Body of pancreas (tissue), 4 donors: ENCODE results near the gene FAM170B. TPM values are rescaled to one million over a fixed set of nuclear protein-coding genes. Genes with fewer than 3 reads are reported as not detected.

ENCODE experiments used
- ATAC-seq: fragments of 150-250 bp; one replicate; pipeline ENCODE4 v1.9.1; 2016
- DNase-seq, 4 donors: peaks; one replicate each; pipeline ENCODE4 v3.0.0-alpha.2; 2019
- H3K27ac ChIP-seq, 4 donors: fragments of 200-600 bp; sonication (generic); 1 replicate in 3 of 4; 2 replicates in 1 of 4; pipeline versions ENCODE4 v1.5.1 to v1.6.1; 2016 to 2019; ENCODE audit warnings: mild to moderate bottlenecking in 1 of 4, mixed read lengths in 1 of 4, moderate library complexity in 1 of 4
- H3K27me3 ChIP-seq, 2 donors: fragments of 200-600 bp; sonication (generic); one replicate each; pipeline ENCODE4 v1.6.0; 2016; ENCODE audit warnings: mild to moderate bottlenecking in 1 of 2
- H3K36me3 ChIP-seq, 2 donors: fragments of 200-600 bp; sonication (generic); replicated peaks in 1 of 2; 2 replicates each; pipeline ENCODE4 v1.5.1; 2016; ENCODE audit warnings: low read depth in 2 of 2; ENCODE audit not compliant: insufficient read depth in 1 of 2
- H3K4me1 ChIP-seq: fragments of 200-600 bp; sonication (generic); one replicate; pipeline ENCODE4 v1.6.0; 2016
- H3K4me3 ChIP-seq, 2 donors: fragments of 200-600 bp; sonication (generic); 1 replicate in 1 of 2; 2 replicates in 1 of 2; pipeline ENCODE4 v1.5.1; 2016 to 2019
- H3K9me3 ChIP-seq, 3 donors: fragments of 200-600 bp; sonication (generic); 1 replicate in 2 of 3; 2 replicates in 1 of 3; pipeline ENCODE4 v1.5.1; 2016
- POLR2A ChIP-seq, 3 donors: fragments of 450-650 bp; IDR thresholded peaks; one replicate each; pipeline ENCODE4 v1.6.1; 2016; ENCODE audit warnings: antibody characterized with exemption in 3 of 3, mild to moderate bottlenecking in 2 of 3
- WGBS, 2 donors: methylation state at CpG; one replicate each; pipeline ENCODE4 v1.1.5; 2017; 5-methylcytosine and 5-hydroxymethylcytosine counted together
- intact Hi-C: fragments of 100-400 bp; cut with DNase I; formaldehyde crosslinking; loops from one replicate; pipeline ENCODE4 v1.15.1; 2023
- total RNA-seq, 2 donors: library from RNA; depleted of rRNA; stranded (reverse); fragments of >200 nt; gene quantifications; one replicate each; pipeline ENCODE4 v1.1.0, GENCODE V29; 2016
- TF ChIP-seq, protein P1 (sequence below), 7 experiments: fragments of 450-650 bp in 4 of 7; fragments of 200-600 bp in 3 of 7; sonication (generic) in 3 of 7; IDR thresholded peaks; one replicate each; pipeline ENCODE4 v1.5.1; 2016 to 2019; ENCODE audit warnings: antibody characterized with exemption in 7 of 7

FAM170B gene
- total RNA-seq, 2 donors from 2014 or later, result not detected

DNA sequence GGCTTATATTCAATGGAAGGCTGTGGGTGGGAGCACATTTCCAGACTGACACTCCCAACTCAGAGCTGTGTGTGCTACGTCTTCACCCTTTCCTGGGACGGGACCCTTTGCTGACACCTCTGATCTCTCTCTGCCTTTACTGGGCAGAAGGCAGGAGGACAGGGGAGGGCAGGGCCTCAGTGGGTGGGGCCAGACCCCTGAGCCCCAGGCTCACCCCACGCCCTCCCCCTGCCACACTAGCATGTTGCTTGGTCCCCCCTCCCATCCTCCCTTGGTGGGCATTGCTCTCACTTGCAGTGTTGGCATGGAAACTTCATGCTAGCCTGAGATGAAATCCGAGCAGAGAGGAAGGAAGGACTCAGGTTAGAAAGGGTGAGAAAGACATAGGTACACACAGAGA is 36.0 kb upstream of the FAM170B start:
- H3K4me3 ChIP-seq, result no peak overlapping the region
- no peaks in the 10 kb centered on the region for H3K36me3 ChIP-seq
- DNase-seq, result no peak
- intact Hi-C loops, result no loop called here
- H3K9me3 ChIP-seq, result no peaks in the 10 kb centered on the region
- TF ChIP-seq POLR2A (IDR thresholded peaks at IDR 0.05), result no peak
- TF ChIP-seq, protein P1, sequence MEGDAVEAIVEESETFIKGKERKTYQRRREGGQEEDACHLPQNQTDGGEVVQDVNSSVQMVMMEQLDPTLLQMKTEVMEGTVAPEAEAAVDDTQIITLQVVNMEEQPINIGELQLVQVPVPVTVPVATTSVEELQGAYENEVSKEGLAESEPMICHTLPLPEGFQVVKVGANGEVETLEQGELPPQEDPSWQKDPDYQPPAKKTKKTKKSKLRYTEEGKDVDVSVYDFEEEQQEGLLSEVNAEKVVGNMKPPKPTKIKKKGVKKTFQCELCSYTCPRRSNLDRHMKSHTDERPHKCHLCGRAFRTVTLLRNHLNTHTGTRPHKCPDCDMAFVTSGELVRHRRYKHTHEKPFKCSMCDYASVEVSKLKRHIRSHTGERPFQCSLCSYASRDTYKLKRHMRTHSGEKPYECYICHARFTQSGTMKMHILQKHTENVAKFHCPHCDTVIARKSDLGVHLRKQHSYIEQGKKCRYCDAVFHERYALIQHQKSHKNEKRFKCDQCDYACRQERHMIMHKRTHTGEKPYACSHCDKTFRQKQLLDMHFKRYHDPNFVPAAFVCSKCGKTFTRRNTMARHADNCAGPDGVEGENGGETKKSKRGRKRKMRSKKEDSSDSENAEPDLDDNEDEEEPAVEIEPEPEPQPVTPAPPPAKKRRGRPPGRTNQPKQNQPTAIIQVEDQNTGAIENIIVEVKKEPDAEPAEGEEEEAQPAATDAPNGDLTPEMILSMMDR (IDR thresholded peaks at IDR 0.05), result no peak
- H3K4me1 ChIP-seq, result no peaks in the 10 kb centered on the region
- 58 to 80% methylated on average over 3 of the region's 4 CpGs for WGBS, 2 donors
- no peak for ATAC-seq
- H3K27me3 ChIP-seq, result no peaks in the 10 kb centered on the region
- H3K27ac ChIP-seq, result no peak overlapping the region

DNA sequence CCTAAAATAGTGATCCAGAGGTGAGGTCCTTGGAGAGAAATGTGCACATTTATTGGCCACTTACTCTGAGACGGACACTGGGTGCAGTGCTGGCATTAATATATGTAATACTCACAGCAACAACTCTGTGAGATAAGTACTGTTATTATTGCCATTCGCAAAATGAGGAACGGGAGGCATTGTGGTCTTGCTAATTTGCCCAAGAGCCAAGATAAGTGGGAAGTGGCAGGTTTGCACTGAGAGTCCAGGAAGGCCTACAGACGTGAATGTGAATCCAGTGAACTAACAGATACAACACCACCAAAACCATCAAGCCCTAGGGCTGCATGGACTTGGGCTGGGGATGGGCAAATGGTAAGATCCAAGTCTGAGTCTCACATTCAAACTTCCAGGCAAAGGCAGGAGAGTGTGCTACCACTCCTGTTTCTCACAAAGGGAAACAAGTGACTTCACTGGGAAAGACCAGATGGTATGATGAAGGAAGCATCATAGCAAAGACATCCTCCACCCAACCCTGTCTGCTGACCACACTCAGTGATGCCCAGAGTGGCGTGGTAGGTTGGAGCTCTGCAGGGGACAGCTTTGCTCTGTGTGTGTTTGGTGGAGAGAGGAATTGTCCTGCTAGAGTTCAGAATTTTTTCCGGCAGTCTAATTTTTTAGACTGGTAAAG is 35.1 kb upstream of the FAM170B start:
- H3K4me1 ChIP-seq, result no peaks in the 10 kb centered on the region
- WGBS, 2 donors, result 69 to 74% methylated on average over 6 of the region's 6 CpGs
- no peaks in the 10 kb centered on the region for H3K27me3 ChIP-seq
- DNase-seq (no peak), ATAC-seq (no peak)
- TF ChIP-seq POLR2A (IDR thresholded peaks at IDR 0.05), result no peak
- TF ChIP-seq, protein P1 (IDR thresholded peaks at IDR 0.05), result no peak
- no peaks in the 10 kb centered on the region for H3K9me3 ChIP-seq
- H3K27ac ChIP-seq, result no peak overlapping the region
- intact Hi-C loops, result no loop called here
- no peak overlapping the region for H3K4me3 ChIP-seq
- H3K36me3 ChIP-seq, result no peaks in the 10 kb centered on the region

GRCh38 chr10:49168171-49168540 is 34.3 kb upstream of the FAM170B start:
- H3K4me1 ChIP-seq, result no peaks in the 10 kb centered on the region
- H3K27me3 ChIP-seq, result no peaks in the 10 kb centered on the region
- WGBS, 2 donors, result 71% methylated on average over 3 to 4 of the region's 4 CpGs
- DNase-seq (no peak), ATAC-seq (no peak)
- no peak overlapping the region for H3K27ac ChIP-seq
- H3K9me3 ChIP-seq, result no peaks in the 10 kb centered on the region
- intact Hi-C loops, result no loop called here
- no peak overlapping the region for H3K4me3 ChIP-seq
- H3K36me3 ChIP-seq, result no peaks in the 10 kb centered on the region
- no peak for TF ChIP-seq POLR2A (IDR thresholded peaks at IDR 0.05)
- TF ChIP-seq, protein P1 (IDR thresholded peaks at IDR 0.05), result no peak

DNA sequence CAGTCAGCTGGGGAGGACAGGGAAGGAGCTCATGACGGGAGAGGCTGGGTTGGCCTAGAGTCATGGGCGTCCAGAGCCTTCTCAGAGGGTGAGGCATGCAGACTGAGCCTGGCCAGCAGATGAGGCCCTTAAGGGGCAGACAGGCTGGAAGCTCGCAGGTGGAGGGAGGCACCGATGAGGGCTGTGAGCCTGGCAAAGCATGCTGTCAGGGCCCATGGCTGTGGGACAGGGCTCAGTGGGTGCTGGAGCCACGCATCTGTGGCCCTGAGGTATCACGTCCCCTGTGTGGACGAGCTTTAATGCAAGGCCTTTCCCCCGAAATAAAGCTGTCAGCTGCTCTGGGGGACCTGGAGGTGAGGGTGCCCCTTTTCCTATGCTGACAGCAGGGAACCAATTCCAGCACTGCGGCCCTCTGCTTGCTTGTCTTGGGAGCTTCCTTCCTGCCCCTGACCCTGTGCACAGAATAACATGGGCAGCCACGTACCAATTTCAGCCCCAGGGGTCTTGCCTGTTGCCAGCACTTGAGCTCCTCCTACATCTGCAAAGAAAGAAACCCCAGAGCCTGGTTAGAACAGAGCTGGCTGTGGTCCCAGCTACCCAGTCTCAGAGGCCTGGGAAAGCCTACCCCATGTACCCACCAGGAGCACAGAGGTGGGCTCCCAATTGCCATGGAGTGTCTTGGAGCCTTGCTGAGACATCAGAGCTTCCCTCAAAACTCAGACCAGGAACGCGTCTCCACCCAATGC is 33.8 kb upstream of the FAM170B start:
- 85 to 86% methylated on average over 9 to 12 of the region's 12 CpGs for WGBS, 2 donors
- Histone ChIP-seq H3K9me3 (no peaks in the 10 kb centered on the region), H3K4me3 (no peak overlapping the region), H3K4me1 (no peaks in the 10 kb centered on the region), H3K27me3 (no peaks in the 10 kb centered on the region), H3K27ac (no peak overlapping the region), H3K36me3 (no peaks in the 10 kb centered on the region)
- DNase-seq, result no peak
- ATAC-seq, result no peak
- no peak for TF ChIP-seq POLR2A (IDR thresholded peaks at IDR 0.05)
- TF ChIP-seq, protein P1 (IDR thresholded peaks at IDR 0.05), result no peak
- intact Hi-C loops, result no loop called here
